Urothelium cell line (cell line): Measurements from ENCODE around the gene SLC12A6.
"Not testable (repeated sequence)": the region's sequence is repeated elsewhere in the genome, so short reads cannot be mapped to it uniquely, and the experiment has no call there.

Experiments
- DNase-seq: peaks from one replicate; pipeline ENCODE4 v3.0.0; 2011; ENCODE audit warnings: low spot score, mixed read lengths
- FAIRE-seq: peaks from 2 replicates; lab custom pipeline; 2011; peaks lifted over from hg19 to GRCh38; lab: Jason Lieb, UNC

The SLC12A6 gene

GRCh38 chr15:34337557-34338306 lies at the start of gene SLC12A6:
Gene SLC12A6, minus strand, starts transcription at chr15:34337781. Its CDS starts 1,101 bp downstream, at chr15:34336680.
- no peak for FAIRE-seq
- DNase-seq: peak; percentile 95

DNA sequence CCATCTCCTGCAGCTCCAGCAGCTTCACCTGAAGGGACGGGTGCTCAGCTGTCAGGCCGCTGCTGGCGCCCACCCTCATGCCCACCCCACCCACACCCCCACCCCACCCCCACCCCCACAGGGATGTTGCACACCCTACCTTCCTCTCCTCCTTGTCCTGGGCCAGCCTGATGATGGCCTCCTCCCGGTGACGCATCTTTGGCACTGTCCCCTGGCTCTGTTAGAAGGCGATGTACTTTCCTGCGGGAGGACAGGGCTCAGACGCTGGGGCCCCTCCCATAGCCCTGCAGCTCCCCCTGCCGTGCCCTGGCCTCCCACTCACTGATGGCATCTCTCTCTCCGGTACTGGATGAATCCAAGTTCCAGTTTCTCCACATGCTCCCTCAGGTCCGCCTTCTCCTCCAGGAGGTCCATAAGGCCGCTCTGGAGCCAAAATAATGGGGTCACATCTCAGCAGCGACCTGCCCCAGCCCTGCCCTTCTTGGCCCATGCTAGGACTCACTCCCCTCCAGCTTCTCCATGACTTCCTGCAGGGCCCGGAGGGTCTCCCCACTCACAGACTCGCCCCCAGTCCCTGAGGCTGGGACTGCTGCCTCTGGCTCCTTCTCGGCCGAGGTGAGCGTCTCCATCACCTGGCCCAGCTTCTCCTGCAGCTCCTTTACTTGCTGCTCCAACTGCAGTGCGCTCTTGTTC lies 44.4 kb upstream of the SLC12A6 start:
- DNase-seq, FAIRE-seq: not testable (repeated sequence)

GRCh38 chr15:34380491-34380890 lies 42.9 kb upstream of the SLC12A6 start:
- not testable (repeated sequence) for FAIRE-seq, DNase-seq

DNA sequence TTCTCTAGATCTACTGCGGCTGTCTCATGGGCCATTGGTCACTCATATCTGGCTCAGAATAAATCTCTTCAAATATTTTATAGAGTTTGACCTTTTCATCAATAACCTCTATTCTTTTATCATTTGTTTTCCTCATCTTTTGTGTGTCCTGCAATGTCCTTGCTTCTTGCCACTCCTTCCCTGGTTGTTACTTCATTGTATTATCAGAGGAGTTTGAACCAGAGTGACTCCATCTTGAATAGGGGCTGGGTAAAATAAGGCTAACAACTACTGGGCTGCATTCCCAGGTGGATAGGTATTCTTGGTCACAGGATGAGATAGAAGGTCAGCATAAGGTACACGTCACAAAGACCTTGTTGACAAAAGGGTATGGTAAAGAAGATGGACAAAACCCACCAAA lies 39.3 kb upstream of the SLC12A6 start:
- no peak for DNase-seq
- FAIRE-seq: no peak

DNA sequence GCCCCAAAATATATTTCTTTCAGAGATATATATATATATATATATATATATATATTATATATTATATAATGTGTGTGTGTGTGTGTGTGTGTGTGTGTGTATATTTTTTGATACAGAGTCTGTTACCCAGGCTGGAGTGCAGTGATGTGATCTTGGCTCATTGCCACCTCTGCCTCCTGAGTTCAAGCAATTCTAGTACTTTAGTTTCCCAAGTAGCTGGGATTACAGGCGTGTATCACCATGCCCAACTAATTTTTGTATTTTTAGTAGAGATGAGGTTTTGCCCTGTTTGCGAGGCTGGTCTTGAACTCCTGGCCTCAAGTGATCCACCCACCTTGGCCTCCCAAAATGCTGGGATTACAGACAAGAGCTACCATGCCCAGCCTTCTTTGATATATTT lies 38.0 kb upstream of the SLC12A6 start:
- FAIRE-seq, DNase-seq: not testable (repeated sequence)

DNA sequence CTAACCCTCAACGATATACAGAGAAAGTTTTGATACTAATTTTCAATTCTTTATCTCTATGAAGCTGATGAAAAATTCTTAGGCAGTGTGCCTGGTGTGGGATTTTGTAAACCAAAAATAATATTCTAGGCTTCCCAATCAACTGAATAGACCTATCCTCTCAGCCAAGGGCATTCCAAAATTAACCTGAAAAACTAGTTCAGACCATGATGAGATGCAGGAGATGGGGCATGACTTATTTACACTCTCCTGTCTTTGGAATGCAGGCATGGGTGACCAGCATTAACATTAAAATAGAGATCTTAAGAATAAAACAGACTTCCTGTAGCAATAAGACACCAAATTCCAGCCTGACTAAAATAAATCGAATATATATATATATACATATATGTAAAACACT lies 37.2 kb upstream of the SLC12A6 start:
- no peak for DNase-seq
- FAIRE-seq: no peak

GRCh38 chr15:34373951-34374350 lies 36.4 kb upstream of the SLC12A6 start:
- DNase-seq (no peak), FAIRE-seq (no peak)

DNA sequence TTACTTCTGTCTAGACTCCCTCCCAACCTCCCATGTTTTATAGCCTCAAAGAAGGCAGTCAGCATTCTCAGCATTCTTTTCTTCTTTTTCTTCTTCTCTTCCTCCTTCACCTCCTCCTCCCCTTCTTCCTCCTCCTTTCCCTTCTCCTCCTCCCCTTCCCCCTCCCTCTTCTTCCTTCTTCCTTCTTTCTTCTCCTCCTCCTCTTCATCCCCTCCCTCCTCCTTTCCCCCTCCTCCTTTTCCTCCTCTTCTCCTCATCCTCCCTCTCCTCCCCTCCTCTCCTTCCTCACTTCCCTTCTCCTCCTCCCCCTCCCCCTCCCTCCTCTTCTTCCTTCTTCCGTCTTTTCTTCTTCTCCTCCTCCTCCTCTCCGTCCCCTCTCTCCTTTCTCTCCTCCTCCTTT lies 33.1 kb upstream of the SLC12A6 start:
- no peak for DNase-seq
- FAIRE-seq: no peak

GRCh38 chr15:34370129-34370528 lies 32.5 kb upstream of the SLC12A6 start:
- DNase-seq (no peak), FAIRE-seq (no peak)

- peak; percentile 94 for DNase-seq
- FAIRE-seq: no peak
Observed at GRCh38 chr15:34367101-34368081, 29.8 kb upstream of the SLC12A6 start, which contains the start of gene LPCAT4. Gene LPCAT4, minus strand, starts transcription at chr15:34367196. Its CDS starts 96 bp downstream, at chr15:34367100.

GRCh38 chr15:34366271-34367065 lies 28.9 kb upstream of the SLC12A6 start:
- DNase-seq (peak; percentile 71), FAIRE-seq (no peak)

DNA sequence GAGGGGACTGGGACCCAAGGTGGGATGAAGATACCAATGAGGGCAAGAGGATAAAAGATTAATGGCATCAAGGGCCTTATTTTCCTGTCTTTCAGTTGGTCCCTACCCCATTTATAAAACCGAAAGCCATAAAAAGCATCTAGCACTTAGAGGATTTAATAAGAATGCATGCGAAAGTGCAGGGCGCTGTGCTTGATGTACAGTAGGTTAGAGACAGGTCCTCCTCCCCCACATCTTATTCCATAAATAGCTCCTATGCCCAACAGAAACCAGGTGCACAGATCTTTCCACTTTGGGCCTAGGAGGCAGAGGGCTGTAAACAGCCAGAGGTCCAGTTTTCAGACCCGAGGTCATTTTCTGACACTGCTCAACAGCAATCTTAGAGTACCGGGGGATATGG lies 28.3 kb upstream of the SLC12A6 start:
- DNase-seq (no peak), FAIRE-seq (no peak)

DNA sequence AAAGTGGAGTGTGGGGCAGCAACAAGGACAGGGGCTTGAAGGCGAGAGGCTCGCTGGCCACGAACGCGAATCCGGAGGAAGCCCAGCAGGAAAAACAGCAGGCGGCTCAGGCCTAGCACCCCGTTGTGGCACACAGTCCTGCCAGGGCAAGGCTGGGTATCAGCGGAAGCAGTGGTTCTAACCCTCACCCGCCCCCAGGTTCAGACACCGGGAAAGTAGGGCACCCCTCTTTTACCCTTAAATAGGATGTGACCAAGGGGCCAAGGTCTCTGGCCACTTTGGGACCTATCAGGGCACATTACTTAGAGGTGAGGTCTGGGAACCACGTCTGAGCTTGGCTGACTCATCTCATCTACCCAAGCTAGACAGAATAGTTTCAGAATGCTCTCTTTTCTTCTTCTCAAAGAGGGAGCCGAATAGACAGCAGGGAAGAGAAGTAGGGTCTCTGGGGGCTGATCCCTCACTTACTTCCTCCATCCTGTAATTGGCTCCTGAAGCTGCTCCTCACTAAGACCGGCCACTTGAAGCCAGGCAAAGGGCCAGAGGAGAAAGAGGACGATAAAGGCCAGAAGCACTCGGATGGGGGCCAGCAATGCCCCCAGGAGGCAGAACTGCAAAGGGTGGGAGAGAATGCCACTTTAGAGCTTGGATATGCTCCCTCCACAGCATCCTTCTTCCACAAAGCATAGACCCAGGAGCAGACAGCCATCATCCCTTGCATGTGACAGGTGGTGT lies 27.7 kb upstream of the SLC12A6 start:
- no peak for DNase-seq
- FAIRE-seq: no peak

GRCh38 chr15:34364041-34364440 lies 26.5 kb upstream of the SLC12A6 start:
- no peak for FAIRE-seq
- DNase-seq: no peak

DNA sequence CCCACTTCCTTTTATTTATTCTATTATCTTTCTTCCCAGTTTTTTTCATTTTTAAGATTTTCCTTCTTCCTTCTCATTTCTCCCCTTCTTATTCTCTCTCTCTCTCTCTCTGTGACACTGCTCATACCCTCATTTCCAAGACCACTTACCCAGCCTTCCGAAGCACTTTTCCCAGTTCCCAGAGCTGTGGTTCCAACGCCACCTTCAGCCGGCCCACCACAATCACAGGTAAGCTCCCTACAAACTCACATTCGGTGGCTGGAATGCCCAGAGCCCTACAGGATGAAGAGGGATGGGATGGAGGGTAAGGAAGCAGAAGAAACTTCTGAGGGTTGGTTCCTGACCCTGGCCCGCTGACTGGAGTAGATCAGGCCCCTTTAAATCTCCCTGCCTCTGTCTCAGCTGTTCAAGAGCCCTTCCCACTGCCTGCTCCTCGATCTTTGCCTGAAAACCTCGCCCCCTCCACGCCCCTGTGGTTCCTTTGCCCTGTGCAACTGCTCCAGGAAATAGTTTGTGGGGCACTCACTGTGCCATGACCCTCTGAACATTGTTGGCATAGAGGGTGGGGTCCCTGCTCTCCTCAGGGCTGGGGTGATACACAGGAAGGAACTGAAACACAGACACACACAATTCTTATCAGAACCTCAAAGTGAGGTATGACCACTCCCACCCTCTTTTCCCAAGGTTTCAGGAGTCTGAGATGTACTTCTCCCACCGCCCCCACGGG lies 24.6 kb upstream of the SLC12A6 start:
- no peak for FAIRE-seq
- no peak for DNase-seq

DNA sequence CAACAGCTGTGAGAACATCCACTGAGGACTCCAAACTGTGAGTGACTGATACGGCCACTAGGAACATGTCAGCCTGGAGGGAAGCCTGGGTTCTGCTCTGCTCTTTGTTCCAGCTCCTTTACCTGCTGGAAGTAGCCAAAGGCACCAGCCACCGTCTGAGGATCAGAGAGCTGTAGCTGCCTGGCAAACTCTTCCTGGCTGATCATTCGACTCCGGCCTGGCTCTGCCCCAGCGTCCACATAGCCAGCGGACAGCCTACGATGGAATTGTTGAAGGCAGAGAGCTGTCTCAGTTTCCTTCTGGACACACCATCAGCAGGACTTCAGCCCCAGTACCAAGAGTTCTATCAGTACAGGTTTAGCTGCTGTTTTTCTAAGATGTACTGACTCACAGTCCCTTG lies 23.7 kb upstream of the SLC12A6 start:
- DNase-seq: no peak
- FAIRE-seq: no peak

- DNase-seq (no peak), FAIRE-seq (no peak)
Observed at GRCh38 chr15:34360298-34360697, 22.7 kb upstream of the SLC12A6 start.

DNA sequence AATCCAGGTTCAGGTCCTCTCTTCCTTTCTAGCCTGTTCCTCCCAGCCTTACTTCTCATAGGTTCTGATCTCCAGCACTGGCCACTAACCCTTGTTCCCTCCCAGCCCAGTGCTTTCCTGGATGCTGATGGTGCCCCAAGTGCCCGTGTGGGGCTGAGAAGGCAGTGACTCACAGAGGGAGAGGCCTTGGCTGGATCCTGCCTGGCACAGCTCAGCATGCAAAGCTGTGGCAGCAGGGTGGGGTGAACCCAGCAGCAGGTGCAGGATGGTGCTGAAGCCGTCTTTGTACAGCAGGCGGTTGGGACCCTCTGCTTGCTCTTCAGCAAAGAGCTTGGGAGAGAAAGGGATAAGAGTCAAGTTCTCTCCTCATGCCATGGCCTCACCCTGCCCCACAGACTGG lies 21.8 kb upstream of the SLC12A6 start:
- FAIRE-seq (no peak), DNase-seq (no peak)

DNA sequence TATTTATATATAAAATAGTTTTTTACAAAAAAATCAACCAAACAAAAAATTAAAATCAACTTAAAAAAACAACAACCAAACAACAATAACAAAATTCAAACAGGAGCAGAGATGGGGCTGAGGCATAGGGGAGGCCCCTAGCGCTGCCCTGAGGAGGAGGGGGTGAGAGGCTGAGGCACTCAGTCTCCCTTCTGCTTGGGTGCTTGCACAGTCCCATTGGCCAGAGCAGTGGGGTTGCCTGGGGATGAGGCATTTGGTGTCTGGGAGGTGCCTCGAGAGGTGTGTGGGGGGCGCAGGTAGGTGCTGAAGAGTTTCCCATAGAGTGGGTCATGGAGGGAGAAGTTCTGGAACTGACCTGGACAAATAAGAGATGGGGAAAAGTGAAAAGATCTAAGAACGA lies 21.4 kb upstream of the SLC12A6 start:
- DNase-seq (no peak), FAIRE-seq (no peak)
